Prostate gland (tissue), 2 donors: ENCODE data around the gene SNX25. TPM values are rescaled to one million over a fixed set of nuclear protein-coding genes. Genes with fewer than 3 reads are reported as not detected.

Experiments
- DNase-seq: peaks from one replicate; pipeline ENCODE4 v3.0.0-alpha.2; 2019; ENCODE audit warnings: low spot score
- H3K27ac ChIP-seq, 2 donors: fragments of 200-600 bp; sonication (generic); 2 replicates each; pipeline ENCODE4 v1.5.1; 2017 to 2019
- H3K27me3 ChIP-seq: fragments of 200-600 bp; sonication (generic); replicated peaks from 2 replicates; pipeline ENCODE4 v1.5.1; 2019; ENCODE audit not compliant: insufficient read depth
- H3K36me3 ChIP-seq, 2 donors: fragments of 200-600 bp; sonication (generic); 1 replicate in 1 of 2; 2 replicates in 1 of 2; pipeline versions ENCODE4 v1.5.1 to v1.8.1; 2017 to 2019
- H3K4me1 ChIP-seq: fragments of 200-600 bp; sonication (generic); replicated peaks from 2 replicates; pipeline ENCODE4 v1.5.1; 2019
- H3K4me3 ChIP-seq, 2 donors: fragments of 200-600 bp; sonication (generic); 2 replicates each; pipeline ENCODE4 v1.5.1; 2017 to 2019
- H3K9me3 ChIP-seq: fragments of 200-600 bp; sonication (generic); 2 replicates; pipeline ENCODE4 v1.5.1; 2017
- CTCF ChIP-seq, 4 experiments: fragments of 200-600 bp in 2 of 4; fragments of 450-650 bp in 2 of 4; sonication (generic) in 2 of 4; IDR thresholded peaks; 1 replicate in 3 of 4; 2 replicates in 1 of 4; pipeline ENCODE4 v1.5.1; 2016 to 2019; ENCODE audit warnings: antibody characterized with exemption in 4 of 4, mild to moderate bottlenecking in 2 of 4, moderate library complexity in 2 of 4
- POLR2A ChIP-seq: fragments of 450-650 bp; IDR thresholded peaks from one replicate; pipeline ENCODE4 v1.6.1; 2016; ENCODE audit warnings: antibody characterized with exemption, mild to moderate bottlenecking
- POLR2AphosphoS5 ChIP-seq: sonication (generic); formaldehyde crosslinking; IDR thresholded peaks from one replicate; pipeline ENCODE4 v1.6.1; 2017; ENCODE audit warnings: antibody characterized with exemption
- WGBS: methylation state at CpG from one replicate; pipeline ENCODE4 v1.1.5; 2018; 5-methylcytosine and 5-hydroxymethylcytosine counted together
- intact Hi-C: fragments of 100-400 bp; cut with DNase I; formaldehyde crosslinking; loops from one replicate; pipeline ENCODE4 v1.14.2; 2022
- total RNA-seq, 2 donors: library from RNA; depleted of rRNA; stranded (reverse); fragments of >200 nt; gene quantifications; one replicate each; pipeline ENCODE4 v1.1.0, GENCODE V29; 2016

Gene SNX25
- total RNA-seq, 2 donors from 2014 or later, result 26.4 to 49.5 TPM

GRCh38 chr4:185390941-185391340, 181.5 kb downstream of the SNX25 start:
- no peaks in the 10 kb centered on the region for H3K36me3 ChIP-seq
- no peak for TF ChIP-seq CTCF (IDR thresholded peaks at IDR 0.05)
- TF ChIP-seq POLR2A, result no peak
- no peak for TF ChIP-seq POLR2AphosphoS5
- no peaks in the 10 kb centered on the region for H3K4me1 ChIP-seq
- H3K4me3 ChIP-seq, result no peak overlapping the region
- intact Hi-C loops, result loop anchor here (10.0 kb wide), 2 partner anchors 204 to 644 kb away; no protein-coding TSS in a partner anchor
- DNase-seq, result no peak
- WGBS, result 93% methylated on average over 6 of the region's 6 CpGs
- H3K27me3 ChIP-seq, result no peaks in the 10 kb centered on the region
- H3K27ac ChIP-seq, result no peak overlapping the region
- H3K9me3 ChIP-seq, result no peaks in the 10 kb centered on the region

- 95% methylated on average over 1 of the region's 1 CpG for WGBS
- intact Hi-C loops, result loop anchor here (10.0 kb wide), 2 partner anchors 203 to 643 kb away; no protein-coding TSS in a partner anchor
- no peak for DNase-seq
- TF ChIP-seq POLR2AphosphoS5 (no peak), CTCF (IDR thresholded peaks at IDR 0.05) (no peak), POLR2A (no peak)
- Histone ChIP-seq H3K9me3 (no peaks in the 10 kb centered on the region), H3K4me1 (no peaks in the 10 kb centered on the region), H3K36me3 (no peaks in the 10 kb centered on the region), H3K4me3 (no peak overlapping the region), H3K27me3 (no peaks in the 10 kb centered on the region), H3K27ac (no peak overlapping the region)
Measured at GRCh38 chr4:185392156-185392555, 182.8 kb downstream of the SNX25 start.

GRCh38 chr4:185394568-185395237, 185.3 kb downstream of the SNX25 start:
- no peak for DNase-seq
- no peaks in the 10 kb centered on the region for H3K27me3 ChIP-seq
- H3K27ac ChIP-seq, result peak overlapping the region; percentile 99 to 100
- H3K9me3 ChIP-seq, result no peaks in the 10 kb centered on the region
- TF ChIP-seq POLR2A (no peak), CTCF (IDR thresholded peaks at IDR 0.05) (no peak), POLR2AphosphoS5 (no peak)
- 22% methylated on average over 12 of the region's 12 CpGs for WGBS
- intact Hi-C loops, result loop anchor here (5.0 to 10.0 kb wide), 4 partner anchors 182 to 640 kb away; partner anchors contain the start of gene SLC25A4
- H3K4me1 ChIP-seq, result no peaks in the 10 kb centered on the region
- H3K4me3 ChIP-seq, result peak overlapping the region; percentile 59 to 80
- no peaks in the 10 kb centered on the region for H3K36me3 ChIP-seq

- Histone ChIP-seq H3K36me3 (no peaks in the 10 kb centered on the region), H3K27ac (peak within 1 kb of the TSS; percentile 99 to 100), H3K4me1 (no peaks in the 10 kb centered on the region), H3K27me3 (no peaks in the 10 kb centered on the region), H3K4me3 (peak within 1 kb of the TSS; percentile 59 to 80), H3K9me3 (no peaks in the 10 kb centered on the region)
- 4% methylated on average over 12 of the region's 12 CpGs for WGBS
- intact Hi-C loops, result loop anchor here (5.0 to 10.0 kb wide), 4 partner anchors 183 to 639 kb away; partner anchors contain the start of gene SLC25A4
- DNase-seq, result no peak
- TF ChIP-seq POLR2AphosphoS5, result peak; percentile 75
- peak; percentile 71 for TF ChIP-seq POLR2A
- TF ChIP-seq CTCF (IDR thresholded peaks at IDR 0.05), result no peak
Measured at GRCh38 chr4:185395238-185395955, 186.0 kb downstream of the SNX25 start, which contains the start of gene LRP2BP. LRP2BP (minus strand) TSS chr4:185395924; CDS start chr4:185378186, 17,738 bp downstream.
